LNCaP clone FGC (cell line): Measurements from ENCODE around the gene KRT85.

Experiments
- DNase-seq: peaks from one replicate; pipeline ENCODE4 v3.0.0-alpha.2; 2011; ENCODE audit warnings: low read depth
- H3K4me3 ChIP-seq: 2 replicates; pipeline ENCODE4 v1.5.1; 2011; ENCODE audit warnings: mild to moderate bottlenecking, low read depth, low read length, control low read depth
- CTCF ChIP-seq: IDR thresholded peaks from 2 replicates; pipeline ENCODE4 v1.5.1; 2012; ENCODE audit warnings: mild to moderate bottlenecking; ENCODE audit not compliant: control insufficient read depth, insufficient read depth; ENCODE audit errors: extremely low read depth

KRT85 gene

GRCh38 chr12:52355176-52355575 lies 12.1 kb downstream of the KRT85 start:
- DNase-seq = no peak
- TF ChIP-seq CTCF = no peak
- no peak overlapping the region for H3K4me3 ChIP-seq

- no peak for DNase-seq
- no peak overlapping the region for H3K4me3 ChIP-seq
- no peak for TF ChIP-seq CTCF
Measured at GRCh38 chr12:52354200-52354599, 13.1 kb downstream of the KRT85 start.

GRCh38 chr12:52353766-52354165 lies 13.5 kb downstream of the KRT85 start:
- no peak for DNase-seq
- TF ChIP-seq CTCF = no peak
- no peak overlapping the region for H3K4me3 ChIP-seq

GRCh38 chr12:52352951-52353350 lies 14.3 kb downstream of the KRT85 start:
- no peak for DNase-seq
- no peak for TF ChIP-seq CTCF
- H3K4me3 ChIP-seq = no peak overlapping the region

GRCh38 chr12:52351196-52352059 lies 15.9 kb downstream of the KRT85 start:
- no peak overlapping the region for H3K4me3 ChIP-seq
- no peak for TF ChIP-seq CTCF
- DNase-seq = peak; percentile 37

GRCh38 chr12:52350786-52351185 lies 16.5 kb downstream of the KRT85 start:
- H3K4me3 ChIP-seq = no peak overlapping the region
- no peak for TF ChIP-seq CTCF
- DNase-seq = no peak
